GM21529 (cell line): ENCODE measurements around the gene TNFRSF8.

Experiments used
- ATAC-seq: cut with Tn5 transposase; IDR thresholded peaks from one replicate; pipeline ENCODE4 v1.9.1; 2021; ENCODE audit not compliant: unreplicated experiment

The TNFRSF8 gene

GRCh38 chr1:12113433-12114339 is 50.6 kb downstream of the TNFRSF8 start:
- no peak for ATAC-seq

DNA sequence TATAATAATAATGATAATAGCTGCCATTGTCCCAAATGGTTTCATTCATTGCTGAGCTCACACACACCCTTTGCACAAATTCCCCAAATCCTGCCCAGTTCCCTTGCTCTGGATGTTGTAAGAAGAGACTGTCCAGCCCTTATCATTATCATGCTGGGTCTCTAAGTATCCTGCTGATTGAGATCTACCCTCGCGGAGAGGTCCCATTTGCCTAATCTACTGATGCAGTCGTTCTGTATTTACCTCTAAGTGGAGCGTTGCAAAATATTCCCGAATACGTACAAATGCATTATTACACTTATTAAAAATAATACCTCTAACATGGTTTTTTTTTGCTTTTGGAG is 51.2 kb downstream of the TNFRSF8 start:
- no peak for ATAC-seq

- ATAC-seq, result no peak
Observed at GRCh38 chr1:12114916-12115315, 51.8 kb downstream of the TNFRSF8 start.

GRCh38 chr1:12121212-12122003 is 58.3 kb downstream of the TNFRSF8 start:
- ATAC-seq, result no peak

- ATAC-seq, result no peak
Observed at GRCh38 chr1:12123172-12123571, 60.1 kb downstream of the TNFRSF8 start.

DNA sequence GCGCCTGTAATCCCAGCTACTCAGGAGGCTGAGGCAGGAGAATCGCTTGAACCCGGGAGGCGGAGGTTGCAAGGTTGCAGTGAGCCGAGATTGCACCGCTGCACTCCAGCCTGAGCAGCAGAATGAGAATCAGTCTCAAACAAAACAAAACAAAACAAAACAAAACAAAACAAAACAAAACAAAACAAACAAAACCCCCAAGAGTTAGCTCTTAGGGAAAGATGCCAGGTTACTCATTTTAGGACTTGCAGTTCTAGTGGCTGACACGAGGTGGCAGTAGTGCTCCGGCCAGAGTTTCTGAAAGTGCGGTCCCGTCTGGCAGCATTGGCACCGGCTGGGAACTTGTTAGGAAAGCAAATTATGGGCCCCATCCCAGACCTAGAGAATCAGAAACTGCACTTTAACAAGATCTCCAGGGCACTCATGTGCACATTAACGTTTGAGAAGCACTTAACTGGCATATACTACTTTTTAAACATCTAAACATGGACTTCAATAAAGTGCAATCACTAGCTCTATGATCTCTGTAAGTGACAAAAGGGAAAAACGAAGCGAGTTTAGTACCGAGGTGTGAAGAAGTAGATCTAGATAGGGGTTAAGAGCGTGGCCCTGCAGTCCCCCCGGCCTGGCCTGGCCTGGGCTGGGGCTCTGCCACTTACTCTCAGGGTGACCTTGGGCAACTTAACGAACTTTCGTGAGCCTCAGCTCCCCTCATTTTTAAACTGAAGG is 61.8 kb downstream of the TNFRSF8 start:
- no peak for ATAC-seq

- no peak for ATAC-seq
Observed at GRCh38 chr1:12125422-12126355, 62.6 kb downstream of the TNFRSF8 start.

DNA sequence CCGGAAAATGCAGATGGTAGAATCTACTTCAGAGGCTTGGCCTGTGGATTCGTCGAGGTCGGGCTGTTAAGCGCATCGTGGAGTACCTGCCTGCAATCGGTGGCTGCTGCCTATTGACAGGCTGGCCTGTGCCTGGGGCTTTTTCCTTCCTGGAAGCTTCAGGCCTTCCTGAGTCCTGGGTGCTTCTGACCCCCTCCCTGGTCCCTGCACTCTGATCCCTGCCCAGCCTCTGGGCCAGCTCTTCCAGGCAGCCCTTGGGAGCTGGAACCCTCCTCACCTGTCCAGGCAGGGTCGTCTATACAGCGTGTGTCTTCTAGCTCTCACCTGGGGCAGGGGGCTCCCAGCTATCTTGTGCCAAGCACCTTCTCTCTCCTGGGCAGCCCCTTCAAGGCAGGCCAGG is 63.7 kb downstream of the TNFRSF8 start:
- no peak for ATAC-seq

DNA sequence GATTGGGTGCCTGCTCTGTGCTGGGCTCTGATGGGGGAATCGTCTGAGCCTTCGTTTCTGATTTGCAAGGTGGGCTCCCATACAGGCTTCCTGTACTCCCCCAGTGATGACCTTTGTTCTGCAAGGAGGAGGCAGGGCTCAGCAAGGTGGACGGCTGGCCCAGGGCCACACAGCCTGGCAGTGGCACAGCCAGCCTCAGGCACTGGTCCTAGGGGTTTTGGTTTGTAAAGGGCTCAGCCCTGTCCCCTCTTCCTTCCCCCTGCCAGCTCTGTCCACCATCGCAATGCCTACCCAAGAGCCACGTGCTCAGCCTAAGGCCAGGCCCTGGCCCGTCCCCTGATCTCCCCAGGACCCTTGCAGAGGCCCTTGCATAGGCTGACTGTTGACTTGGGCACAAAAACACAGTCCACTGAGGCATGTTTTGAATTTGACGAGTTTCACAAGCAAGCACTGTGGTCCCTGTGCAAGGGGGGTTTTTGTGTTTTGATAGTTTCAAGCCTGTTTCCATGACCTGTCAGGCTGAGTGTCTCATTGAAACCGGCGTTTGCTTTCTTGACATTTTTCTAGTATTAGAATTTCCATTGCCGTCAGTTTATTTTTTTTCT is 64.2 kb downstream of the TNFRSF8 start:
- no peak for ATAC-seq

- ATAC-seq, result no peak
Observed at GRCh38 chr1:12128120-12128519, 65.0 kb downstream of the TNFRSF8 start.

GRCh38 chr1:12129624-12130023 is 66.5 kb downstream of the TNFRSF8 start:
- no peak for ATAC-seq

DNA sequence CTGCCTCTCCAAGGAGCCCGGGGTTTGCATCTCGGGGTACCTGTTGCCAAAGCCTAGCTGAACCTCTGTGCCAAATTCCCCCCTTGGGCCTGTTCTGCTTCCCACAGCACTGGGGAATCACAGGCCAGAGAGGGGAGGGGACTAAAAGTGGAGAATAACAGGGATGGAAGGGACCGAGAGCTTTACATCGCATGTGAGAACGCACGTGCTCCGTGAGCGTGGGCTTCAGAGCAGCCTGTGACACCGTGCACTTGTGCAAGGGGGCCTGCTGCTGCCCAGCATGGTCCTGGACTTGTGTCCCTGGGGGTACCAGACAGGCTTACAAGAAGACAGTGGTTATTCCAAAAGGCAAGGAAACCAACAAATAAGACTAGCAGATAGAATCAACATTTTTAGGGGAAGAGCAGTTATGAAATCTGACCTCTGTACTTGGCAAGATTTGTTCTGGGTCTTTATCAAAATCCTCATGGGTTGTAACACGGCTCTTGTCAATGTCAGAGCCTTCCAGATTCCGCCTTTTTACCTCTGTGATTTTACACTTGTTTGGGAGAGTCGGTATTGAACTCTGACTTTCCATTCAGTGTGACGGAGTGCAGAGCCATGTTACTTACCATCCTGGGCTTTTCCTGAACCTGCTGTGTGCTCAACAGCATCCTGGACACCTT is 67.5 kb downstream of the TNFRSF8 start:
- ATAC-seq, result no peak

- ATAC-seq, result no peak
Observed at GRCh38 chr1:12132078-12132477, 69.0 kb downstream of the TNFRSF8 start.

DNA sequence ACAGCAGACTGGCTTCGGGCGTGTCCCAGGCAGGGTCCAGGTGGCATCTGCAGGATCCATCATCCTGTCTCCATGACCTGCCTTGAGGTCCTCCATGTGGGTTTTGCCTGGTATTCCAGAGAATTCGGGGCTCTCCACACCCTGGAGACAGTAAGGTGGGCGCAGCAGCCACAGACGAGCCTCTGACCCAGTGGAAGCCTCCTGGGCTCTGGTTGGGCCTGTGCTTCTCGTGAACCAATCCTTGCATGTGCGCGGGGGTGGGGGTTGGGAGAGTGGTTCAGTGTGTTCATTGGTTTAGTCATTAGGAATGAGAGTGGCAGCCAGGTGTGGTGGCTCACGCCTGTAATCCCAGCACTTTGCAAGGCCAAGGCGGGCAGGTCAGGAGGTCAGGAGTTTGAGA is 71.6 kb downstream of the TNFRSF8 start:
- ATAC-seq, result no peak

DNA sequence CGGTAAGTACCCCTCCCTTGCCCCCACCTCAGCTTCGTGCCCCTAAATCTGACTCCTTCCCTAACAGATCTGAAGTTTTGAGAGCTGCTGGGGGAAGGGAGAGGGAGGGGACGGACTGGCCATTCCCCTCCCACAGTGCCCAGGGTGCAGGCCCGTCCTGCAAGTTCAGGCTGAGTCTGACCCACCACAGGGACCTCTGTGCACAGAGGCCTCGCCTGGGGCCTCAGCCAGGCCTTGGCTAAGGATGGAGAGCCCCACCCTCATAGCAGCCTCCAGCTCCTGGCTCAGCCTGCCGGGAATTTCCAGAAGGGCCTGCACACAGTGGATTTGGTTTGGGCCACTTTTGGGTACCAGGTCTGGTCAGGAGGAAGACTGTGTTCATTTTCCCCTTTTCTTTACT is 72.5 kb downstream of the TNFRSF8 start:
- ATAC-seq, result no peak

GRCh38 chr1:12136916-12137610 is 74.0 kb downstream of the TNFRSF8 start:
- no peak for ATAC-seq

DNA sequence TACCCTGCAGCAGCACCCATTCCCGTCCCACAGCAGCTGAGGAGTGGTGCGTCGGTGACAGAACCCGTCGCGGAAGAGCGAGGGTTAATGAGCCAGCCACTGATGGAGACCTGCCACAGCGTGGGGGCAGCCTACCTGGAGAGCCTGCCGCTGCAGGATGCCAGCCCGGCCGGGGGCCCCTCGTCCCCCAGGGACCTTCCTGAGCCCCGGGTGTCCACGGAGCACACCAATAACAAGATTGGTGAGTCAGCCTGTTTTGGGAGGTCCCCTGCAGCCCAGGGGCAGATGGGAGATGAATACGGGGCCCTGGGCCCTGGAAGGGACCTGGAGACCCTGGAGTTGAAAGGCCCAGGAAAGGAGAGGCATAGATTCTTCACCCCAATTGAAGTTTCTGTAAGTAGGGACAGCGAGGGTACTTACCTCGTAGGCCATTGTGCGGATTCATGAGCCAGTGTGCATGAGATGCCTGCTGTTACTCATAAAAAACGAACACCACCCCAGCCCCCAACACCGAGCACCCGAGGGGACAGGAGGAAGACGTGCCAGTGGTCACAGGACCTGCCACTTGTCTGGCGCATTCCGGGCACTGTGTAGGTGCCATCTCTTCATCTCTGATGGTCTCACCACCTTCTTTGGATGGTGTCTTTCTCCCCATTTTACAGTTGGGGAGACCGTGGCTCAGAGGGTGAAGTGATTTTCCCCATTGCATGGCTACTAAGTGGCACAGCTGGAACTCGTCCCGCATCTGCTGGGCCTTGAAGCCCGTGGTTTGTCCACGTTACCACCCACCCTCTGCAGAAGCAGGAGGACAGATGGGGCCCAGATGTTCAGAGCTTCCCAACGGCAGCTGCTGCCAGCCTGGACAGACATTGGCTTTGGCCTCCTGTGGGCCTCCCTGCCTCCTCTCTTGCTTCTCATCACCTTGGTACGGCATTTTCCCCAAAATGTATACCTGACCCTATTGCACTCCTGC is 75.4 kb downstream of the TNFRSF8 start:
- ATAC-seq, result no peak

DNA sequence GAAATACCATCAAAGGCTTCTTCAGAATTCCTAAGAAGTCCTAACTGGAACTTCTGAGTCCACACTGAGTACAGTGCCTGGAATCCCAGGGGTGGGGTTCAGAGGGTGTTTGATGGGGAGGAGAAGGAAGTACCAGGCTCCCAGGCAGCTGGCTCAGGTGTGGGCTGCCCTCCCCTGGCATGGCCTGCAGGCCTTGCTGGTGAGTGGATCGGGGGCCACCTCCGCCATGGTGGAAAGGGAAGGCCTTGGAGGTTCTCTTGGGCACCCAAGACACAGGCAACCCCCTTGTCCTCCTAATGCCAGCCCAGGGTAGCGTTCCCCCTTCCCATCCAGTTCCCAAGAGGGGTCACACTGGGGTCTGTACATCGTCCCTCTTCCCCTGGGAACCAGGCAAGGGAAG is 76.9 kb downstream of the TNFRSF8 start:
- ATAC-seq, result no peak
